K562 (cell line): Measurements from ENCODE around the gene NIM1K. TPM values are rescaled to one million over a fixed set of nuclear protein-coding genes. Genes with fewer than 3 reads are reported as not detected.
"Not testable (repeated sequence)": the region's sequence is repeated elsewhere in the genome, so short reads cannot be mapped to it uniquely, and the experiment has no call there.

ENCODE experiments used
- ATAC-seq: fragments of 200-7000 bp; cut with Tn5 transposase; 3 replicates; pipeline ENCODE4 v1.9.1; 2020; ENCODE audit warnings: moderate library complexity
- BruUV-seq: library from RNA; stranded (reverse); fragments of 400-500 nt; replicated peaks from 2 replicates; lab custom pipeline; 2021; lab: Mats Ljungman, UMichigan
- CTCF ChIA-PET: fragments of 300-600 bp; formaldehyde crosslinking; extraction: SDS; loops from one replicate; lab custom pipeline; 2021; ENCODE audit warnings: low intra/inter-chr PET ratio; lab: Yijun Ruan, JAX
- POLR2A ChIA-PET: fragments of 300-600, 350-650 bp; sonication (Branson Sonifier 250); formaldehyde crosslinking; extraction: SDS; loops from one replicate; lab custom pipeline; 2021; ENCODE audit warnings: antibody characterized with exemption, inconsistent platforms; lab: Yijun Ruan, JAX
- DNase-seq, 4 experiments: peaks; one replicate each; pipeline versions ENCODE4 v3.0.0 to v3.0.0-alpha.2; 2011 to 2018; ENCODE audit warnings: low spot score in 3 of 4, mixed read lengths in 3 of 4; ENCODE audit errors: extremely low read depth in 1 of 4
- FAIRE-seq: peaks from 2 replicates; lab custom pipeline; 2011; peaks lifted over from hg19 to GRCh38; lab: Jason Lieb, UNC
- H2AFZ ChIP-seq: 2 replicates; pipeline ENCODE4 v1.6.0; 2011; ENCODE audit warnings: low read depth, low read length, control low read depth, inconsistent platforms
- H3K27ac ChIP-seq: fragments of 200-600 bp; 3 replicates; pipeline ENCODE4 v1.8.0; 2011; ENCODE audit warnings: low read depth, mild to moderate bottlenecking, control low read depth, inconsistent platforms, low read length, moderate library complexity, mixed read lengths; ENCODE audit errors: extremely low read depth
- H3K27me3 ChIP-seq, 2 experiments: fragments of 300-600 bp in 1 of 2; 2 replicates in 1 of 2; 3 replicates in 1 of 2; pipeline versions ENCODE4 v1.6.0 to v1.8.0; 2011; ENCODE audit warnings: inconsistent platforms in 2 of 2, low read length in 2 of 2, mild to moderate bottlenecking in 1 of 2, mixed read lengths in 1 of 2, moderate library complexity in 1 of 2; ENCODE audit not compliant: control insufficient read depth in 2 of 2, insufficient read depth in 2 of 2
- H3K36me3 ChIP-seq: fragments of 300-600 bp; 3 replicates; pipeline ENCODE4 v1.8.0; 2011; ENCODE audit warnings: mild to moderate bottlenecking, low read length, inconsistent platforms; ENCODE audit not compliant: control insufficient read depth, insufficient read depth
- H3K4me1 ChIP-seq, 2 experiments: fragments of 200-600 bp in 1 of 2; replicated peaks in 1 of 2; 2 replicates in 1 of 2; 3 replicates in 1 of 2; pipeline versions ENCODE4 v1.5.1 to v1.8.0; 2011; ENCODE audit warnings: inconsistent platforms in 2 of 2, low read length in 2 of 2, mild to moderate bottlenecking in 1 of 2, mixed read lengths in 1 of 2, moderate library complexity in 1 of 2; ENCODE audit not compliant: control insufficient read depth in 2 of 2, insufficient read depth in 2 of 2
- H3K4me2 ChIP-seq: 2 replicates; pipeline ENCODE4 v1.6.1; 2011; ENCODE audit warnings: low read length, control low read depth, inconsistent platforms, mixed read lengths; ENCODE audit not compliant: insufficient read depth
- H3K4me3 ChIP-seq: fragments of 200-600 bp; sonication (generic), shearing (Covaris generic); 2 replicates; pipeline ENCODE4 v1.5.1; 2016; ENCODE audit warnings: control low read depth, inconsistent platforms
- H3K79me2 ChIP-seq: fragments of 200-600 bp; 3 replicates; pipeline ENCODE4 v1.8.0; 2011; ENCODE audit warnings: low read length, inconsistent platforms; ENCODE audit not compliant: control insufficient read depth, insufficient read depth
- H3K9ac ChIP-seq, 2 experiments: 2 replicates each; pipeline versions ENCODE4 v1.6.0 to v1.6.1; 2011; ENCODE audit warnings: low read depth in 2 of 2, low read length in 2 of 2, control low read depth in 1 of 2, inconsistent platforms in 1 of 2, mild to moderate bottlenecking in 1 of 2, mixed read lengths in 1 of 2; ENCODE audit not compliant: insufficient read depth in 1 of 2
- H3K9me1 ChIP-seq: one replicate; pipeline ENCODE4 v1.6.0; 2011; ENCODE audit warnings: inconsistent platforms, mild to moderate bottlenecking, low read length, moderate library complexity; ENCODE audit not compliant: control insufficient read depth, insufficient read depth
- H3K9me3 ChIP-seq: replicated peaks from 2 replicates; pipeline ENCODE4 v1.5.1; 2011; ENCODE audit warnings: low read depth, low read length, inconsistent platforms; ENCODE audit not compliant: control insufficient read depth, insufficient read depth
- H4K20me1 ChIP-seq: replicated peaks from 2 replicates; pipeline ENCODE4 v1.6.1; 2011; ENCODE audit warnings: low read length, inconsistent platforms, mixed read lengths; ENCODE audit not compliant: control insufficient read depth, insufficient read depth
- ETV1 ChIP-seq: fragments of 450-650 bp; conservative IDR thresholded peaks from 2 replicates; pipeline ENCODE4 v1.6.1; 2016; ENCODE audit warnings: missing genetic modification characterization, control low read depth, low read depth, missing compliant biosample characterization
- SPI1 ChIP-seq: IDR thresholded peaks from 2 replicates; pipeline ENCODE4 v1.6.1; 2011; ENCODE audit warnings: low read depth, low read length, control low read depth, borderline replicate concordance
- ZNF121 ChIP-seq: sonication (generic); formaldehyde crosslinking; conservative IDR thresholded peaks from 2 replicates; pipeline ENCODE4 v1.8.0; 2022; ENCODE audit warnings: missing genetic modification reagents
- WGBS: fragments of 100-300 bp; shearing (Covaris generic); methylation state at CpG from one replicate; pipeline ENCODE4 v1.1.6; 2016; ENCODE audit warnings: low coverage, mixed read lengths; ENCODE audit not compliant: insufficient coverage; ENCODE audit errors: missing lambda C conversion rate; 5-methylcytosine and 5-hydroxymethylcytosine counted together
- in situ Hi-C: fragments of 300-500 bp; cut with MboI; formaldehyde crosslinking; loops from 4 replicates; pipeline ENCODE4 v1.15.0; 2018; ENCODE audit warnings: inconsistent platforms, mixed read lengths
- intact Hi-C: fragments of 100-400 bp; cut with micrococcal nuclease; formaldehyde crosslinking; loops from 2 replicates; pipeline ENCODE4 v1.14.2; 2022
- polyA plus RNA-seq, 8 experiments: library from polyadenylated mRNA; depleted of rRNA in 4 of 8; stranded (reverse) in 5 of 8; unstranded in 3 of 8; fragments of >200 nt; fragmentation: Nextera tagmentation in 2 of 8; fragmentation: Illumina TruSeq in 1 of 8; extraction: Ambion mirVana in 2 of 8; extraction: Trizol in 1 of 8; gene quantifications; 2 replicates each; pipeline versions ENCODE4 v1.2.1 to v1.2.3, GENCODE V29; 2011 to 2014; ENCODE audit warnings: inconsistent platforms in 1 of 8, missing spikeins in 1 of 8
- total RNA-seq, 7 experiments: library from RNA; depleted of rRNA in 6 of 7; stranded (reverse); fragments of >200 nt in 6 of 7; fragmentation: Illumina TruSeq in 2 of 7; extraction: Trizol in 2 of 7; gene quantifications; 2 replicates each; pipeline versions ENCODE4 v1.2.1 to v1.2.3, GENCODE V29; 2011 to 2021; ENCODE audit warnings: low replicate concordance in 1 of 7

Gene NIM1K
- total and polyA plus RNA-seq, 9 of the 15 experiments (the other 6 are each of a cell fraction or from before 2014, with no cell fraction given) = 0.03 to 0.34 (median 0.08) TPM; not detected in 3

DNA sequence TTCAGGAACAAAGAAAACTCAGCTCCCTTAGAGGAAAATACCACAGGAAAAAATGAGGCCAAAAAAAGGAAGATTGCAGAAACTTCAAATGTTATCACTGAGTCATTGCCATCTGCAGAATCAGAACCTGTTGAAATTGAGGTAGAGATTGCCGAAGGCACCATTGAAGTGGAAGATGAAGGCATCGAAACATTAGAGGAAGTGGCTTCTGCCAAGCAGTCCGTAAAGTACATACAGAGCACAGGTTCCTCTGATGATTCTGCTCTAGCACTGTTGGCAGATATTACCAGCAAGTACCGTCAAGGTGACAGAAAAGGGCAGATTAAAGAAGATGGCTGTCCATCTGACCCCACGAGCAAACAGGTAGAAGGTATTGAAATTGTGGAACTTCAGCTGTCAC is 30.8 kb upstream of the NIM1K start:
- ChIA-PET CTCF (no interaction called here), POLR2A (interaction anchor here (0.9 to 1.2 kb wide), 2 partner anchors 9 to 12 kb away, joined by 3 read pairs; no protein-coding TSS in a partner anchor)
- in situ Hi-C loops = no loop called here
- H3K4me1 ChIP-seq = no peaks in the 10 kb centered on the region
- H3K4me2 ChIP-seq = no peak overlapping the region
- no peak overlapping the region for H3K4me3 ChIP-seq
- no peaks in the 10 kb centered on the region for H4K20me1 ChIP-seq
- no peaks in the 10 kb centered on the region for H3K9me3 ChIP-seq
- H3K79me2 ChIP-seq = peaks cover 10% of the 10 kb centered on the region
- ATAC-seq (no peak), DNase-seq (no peak), FAIRE-seq (peak; percentile 59)
- TF ChIP-seq SPI1 (0 out of 2 replicates have a peak, but pooled peaks have one; percentile 20), ETV1 (tag) (no peak)
- WGBS = 95% methylated on average over 5 of the region's 5 CpGs
- peaks cover 79% of the 10 kb centered on the region for H3K36me3 ChIP-seq
- intact Hi-C loops = no loop called here
- BruUV-seq = TSS peak; percentile 21
- H3K9me1 ChIP-seq = no peaks in the 10 kb centered on the region
- H2AFZ ChIP-seq = no peak overlapping the region
- H3K9ac ChIP-seq = no peak overlapping the region
- H3K27me3 ChIP-seq = no peaks in the 10 kb centered on the region
- H3K27ac ChIP-seq = no peak overlapping the region

DNA sequence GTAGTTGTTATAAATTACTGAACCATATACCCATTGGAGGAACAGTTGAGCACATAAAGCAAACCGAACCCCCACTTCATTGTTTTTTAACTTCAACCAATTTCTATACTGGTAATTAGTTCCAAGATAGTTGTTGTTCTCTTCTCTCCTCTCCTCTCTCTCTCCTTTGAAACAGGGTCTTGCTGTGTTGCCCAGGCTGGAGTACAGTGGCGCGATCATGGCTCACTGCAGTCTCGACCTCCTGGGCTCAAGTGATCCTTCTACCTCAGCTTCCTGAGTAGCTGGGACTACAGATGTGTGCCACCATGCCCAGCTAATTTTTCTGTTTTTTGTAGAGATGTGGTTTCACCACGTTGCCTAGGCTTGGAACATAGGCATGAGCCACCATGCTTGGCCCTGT is 27.2 kb upstream of the NIM1K start:
- not testable (repeated sequence) for ATAC-seq, H4K20me1 ChIP-seq
- TF ChIP-seq ZNF121 (CRISPR knock-in tag) = peak; percentile 80

More for the DNA sequence above, 27.2 kb upstream of the NIM1K start:
- WGBS = 90% methylated on average over 5 of the region's 5 CpGs
- intact Hi-C loops, H3K79me2 ChIP-seq, H3K27ac ChIP-seq, DNase-seq, H3K9me3 ChIP-seq, CTCF ChIA-PET, H2AFZ ChIP-seq, H3K4me3 ChIP-seq, H3K4me1 ChIP-seq, FAIRE-seq, H3K4me2 ChIP-seq, H3K9me1 ChIP-seq, in situ Hi-C loops, H3K9ac ChIP-seq, BruUV-seq, H3K27me3 ChIP-seq: not testable (repeated sequence)
- peaks cover 75% of the 10 kb centered on the region for H3K36me3 ChIP-seq
- POLR2A ChIA-PET = interaction anchor here (0.6 to 2.0 kb wide), 8 partner anchors 8 to 155 kb away, joined by 3 to 5 read pairs (median 4); partner anchors contain the start of gene ZNF131
